Stimulated activated CD8-positive, alpha-beta memory T cell treated with anti-CD3 and anti-CD28 coated beads, Interleukin-2, amount 100 ng/mL, for 48 hours (primary cell): Measurements from ENCODE around the gene PRADC1.
"Not testable (repeated sequence)": the region's sequence is repeated elsewhere in the genome, so short reads cannot be mapped to it uniquely, and the experiment has no call there.

Experiments
- DNase-seq, 2 donors: peaks; one replicate each; pipeline ENCODE4 v3.0.0-alpha.2; 2020; ENCODE audit warnings: low read depth in 2 of 2

PRADC1 gene

DNA sequence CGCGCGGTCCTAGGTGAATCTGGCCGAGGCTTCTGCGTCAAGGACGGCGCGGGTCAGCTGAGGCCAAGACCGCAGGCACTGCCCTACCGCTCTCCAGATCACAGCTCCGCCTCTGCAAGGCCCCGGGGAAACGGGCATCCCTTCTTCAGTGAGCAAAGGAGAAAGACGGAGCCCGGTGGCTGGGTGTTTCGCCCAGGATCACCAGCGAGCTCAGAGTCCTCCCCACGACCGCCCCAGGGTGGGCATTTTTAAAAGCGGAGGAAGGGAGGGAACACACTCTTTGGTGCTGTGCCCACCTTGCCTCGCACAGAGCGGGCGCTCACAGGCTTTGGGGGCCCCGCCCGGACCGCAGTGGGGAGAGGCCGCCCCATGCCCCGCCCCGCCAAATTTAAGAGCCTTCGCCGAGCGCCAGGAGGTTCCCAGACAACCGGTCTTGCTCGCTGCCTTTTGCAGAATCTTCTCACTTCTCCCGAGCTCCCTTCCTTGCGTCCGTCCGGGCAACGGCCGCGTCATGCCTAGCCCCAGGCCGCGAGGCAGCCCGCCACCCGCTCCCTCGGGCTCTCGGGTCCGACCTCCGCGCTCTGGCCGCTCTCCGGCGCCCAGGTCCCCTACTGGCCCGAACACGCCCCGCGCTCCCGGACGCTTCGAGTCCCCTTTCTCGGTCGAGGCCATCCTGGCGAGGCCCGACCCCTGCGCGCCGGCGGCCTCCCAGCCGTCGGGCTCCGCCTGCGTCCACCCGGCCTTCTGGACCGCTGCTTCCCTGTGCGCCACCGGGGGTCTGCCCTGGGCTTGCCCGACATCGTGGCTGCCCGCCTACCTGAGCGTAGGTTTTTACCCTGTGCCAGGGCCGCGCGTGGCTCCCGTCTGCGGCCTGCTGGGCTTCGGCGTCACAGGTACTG lies 30.6 kb downstream of the PRADC1 start, which contains the start of gene NOTO:
Gene NOTO (plus strand): TSS at position 419 of the 899 bp plus-strand sequence. CDS start 93 bp downstream, at position 512.
- DNase-seq = no peak

DNA sequence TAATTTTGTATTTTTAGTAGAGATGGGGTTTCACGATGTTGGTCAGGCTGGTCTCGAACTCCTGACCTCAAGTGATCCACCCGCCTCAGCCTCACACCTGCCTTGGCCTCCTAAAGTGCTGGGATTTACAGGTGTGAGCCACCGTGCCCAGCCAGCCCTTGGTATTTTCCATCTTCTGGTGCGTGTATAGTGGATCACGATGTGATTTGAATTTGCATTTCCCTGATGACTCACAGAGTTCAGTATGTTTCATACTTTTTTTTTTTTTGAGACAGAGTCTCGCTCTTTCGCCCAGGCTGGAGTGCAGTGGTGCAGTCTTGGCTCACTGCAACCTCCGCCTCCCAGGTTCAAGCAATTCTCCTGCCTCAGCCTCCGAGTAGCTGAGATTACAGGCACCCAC lies 32.8 kb downstream of the PRADC1 start:
- DNase-seq = not testable (repeated sequence)

DNA sequence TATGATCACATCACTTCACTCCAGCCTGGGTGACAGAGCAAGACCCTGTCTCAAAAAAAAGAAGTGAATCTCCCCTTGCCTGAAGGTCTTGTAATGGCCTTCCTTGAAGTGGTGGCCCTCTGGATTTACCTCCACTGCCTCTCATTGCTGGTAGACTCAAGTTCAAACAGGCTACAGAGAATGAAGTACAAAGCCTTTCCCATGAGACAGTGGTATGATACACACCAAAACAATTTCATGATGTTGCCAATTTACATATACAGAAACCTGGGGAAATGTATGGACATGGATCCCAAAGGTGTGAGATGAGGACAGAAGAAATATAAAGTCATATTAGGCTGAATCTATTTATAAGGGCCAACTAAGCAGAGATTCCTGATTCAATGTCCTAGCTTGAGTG lies 35.5 kb downstream of the PRADC1 start:
- DNase-seq = no peak

DNA sequence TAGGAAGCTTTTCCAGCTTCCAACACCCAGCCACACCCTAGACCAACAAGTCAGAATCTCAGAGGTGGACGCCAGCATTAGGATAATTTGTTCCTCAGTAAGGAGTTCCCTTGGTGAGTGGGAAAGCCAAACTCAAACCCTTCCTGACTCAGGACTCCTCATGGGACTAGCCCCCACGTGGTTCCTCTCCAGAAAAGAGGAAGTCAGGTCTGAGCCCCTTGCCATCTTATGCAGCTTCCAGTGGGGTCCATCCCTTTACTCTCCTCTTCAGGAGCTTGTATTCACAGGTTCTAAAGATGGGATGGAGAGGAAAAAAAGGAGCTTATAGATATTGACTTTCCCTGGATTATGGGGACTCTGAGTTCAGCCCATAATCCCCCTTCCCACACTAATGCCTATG lies 45.5 kb downstream of the PRADC1 start:
- no peak for DNase-seq

DNA sequence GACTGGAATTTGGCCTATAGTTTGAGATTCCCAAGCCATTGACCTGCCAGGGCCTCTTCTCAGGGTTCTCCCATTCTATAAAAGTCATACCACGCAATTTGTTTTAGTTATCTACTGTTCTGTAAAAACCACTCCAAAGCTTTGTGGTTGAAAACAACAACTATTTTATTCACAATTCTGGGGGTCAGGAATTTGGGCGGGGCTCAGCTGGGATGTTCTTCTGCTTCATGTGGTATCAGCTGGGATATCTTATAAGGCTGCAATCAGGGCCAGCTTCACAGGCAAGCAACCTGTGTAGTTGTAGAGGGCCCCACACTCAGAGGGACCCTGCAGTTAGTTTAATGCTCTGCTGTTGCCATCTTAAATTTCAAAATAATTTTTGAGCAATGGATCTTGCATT lies 47.1 kb downstream of the PRADC1 start:
- no peak for DNase-seq
